Type B pancreatic cell (in vitro differentiated cells): ENCODE data around the gene TFE3. TPM values are rescaled to one million over a fixed set of nuclear protein-coding genes. Genes with fewer than 3 reads are reported as not detected.

Experiments
- DNase-seq: peaks from one replicate; pipeline ENCODE4 v3.0.0; 2021; ENCODE audit warnings: mixed read lengths; ENCODE audit not compliant: unreplicated experiment; ENCODE audit errors: extremely low spot score
- H3K27ac Mint-ChIP-seq: 2 replicates; pipeline ENCODE4 v1.8.0; 2021; ENCODE audit warnings: mild to moderate bottlenecking, mixed read lengths
- H3K27me3 Mint-ChIP-seq: 2 replicates; pipeline ENCODE4 v1.8.0; 2021; ENCODE audit warnings: mixed read lengths
- H3K36me3 Mint-ChIP-seq: 2 replicates; pipeline ENCODE4 v1.8.0; 2021; ENCODE audit warnings: mixed read lengths
- H3K4me1 Mint-ChIP-seq: one replicate; pipeline ENCODE4 v1.8.0; 2021; ENCODE audit warnings: mixed read lengths; ENCODE audit not compliant: unreplicated experiment
- H3K4me3 Mint-ChIP-seq: 2 replicates; pipeline ENCODE4 v1.8.0; 2021; ENCODE audit warnings: mild to moderate bottlenecking, mixed read lengths
- H3K9me3 Mint-ChIP-seq: 2 replicates; pipeline ENCODE4 v1.8.0; 2021; ENCODE audit warnings: mixed read lengths
- total RNA-seq: library from RNA; stranded (reverse); gene quantifications from 2 replicates; pipeline ENCODE4 v1.2.1, GENCODE V29; 2021; ENCODE audit warnings: low replicate concordance
- TF ChIP-seq, protein P1 (sequence below): fragments of 200-600 bp; sonication (generic); conservative IDR thresholded peaks from 2 replicates; pipeline ENCODE4 v1.5.0; 2021; ENCODE audit warnings: antibody characterized with exemption, mild to moderate bottlenecking

The TFE3 gene
- total RNA-seq, 1 donor from 2014 or later: 29.6 TPM

DNA sequence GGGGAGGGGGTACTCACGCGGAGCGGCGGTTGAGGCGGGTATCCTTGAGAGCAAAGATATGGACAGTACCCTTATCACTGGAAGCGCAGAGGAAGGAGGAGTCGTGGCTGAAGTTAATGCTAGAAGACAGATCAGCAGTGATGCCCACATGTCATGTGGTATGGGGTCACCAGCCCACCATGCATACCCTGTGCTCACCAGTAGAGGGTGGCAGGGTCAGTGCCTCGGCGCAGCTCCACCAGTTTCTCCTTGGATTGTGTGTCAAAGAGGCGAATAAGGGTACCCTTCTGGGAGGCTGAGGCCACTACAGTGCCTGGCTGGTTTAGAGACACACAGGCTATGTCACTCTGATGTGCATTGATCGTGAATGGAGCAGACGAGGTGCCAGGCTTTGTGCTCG lies 32.2 kb upstream of the TFE3 start:
- no peak for DNase-seq
- TF ChIP-seq, protein P1, sequence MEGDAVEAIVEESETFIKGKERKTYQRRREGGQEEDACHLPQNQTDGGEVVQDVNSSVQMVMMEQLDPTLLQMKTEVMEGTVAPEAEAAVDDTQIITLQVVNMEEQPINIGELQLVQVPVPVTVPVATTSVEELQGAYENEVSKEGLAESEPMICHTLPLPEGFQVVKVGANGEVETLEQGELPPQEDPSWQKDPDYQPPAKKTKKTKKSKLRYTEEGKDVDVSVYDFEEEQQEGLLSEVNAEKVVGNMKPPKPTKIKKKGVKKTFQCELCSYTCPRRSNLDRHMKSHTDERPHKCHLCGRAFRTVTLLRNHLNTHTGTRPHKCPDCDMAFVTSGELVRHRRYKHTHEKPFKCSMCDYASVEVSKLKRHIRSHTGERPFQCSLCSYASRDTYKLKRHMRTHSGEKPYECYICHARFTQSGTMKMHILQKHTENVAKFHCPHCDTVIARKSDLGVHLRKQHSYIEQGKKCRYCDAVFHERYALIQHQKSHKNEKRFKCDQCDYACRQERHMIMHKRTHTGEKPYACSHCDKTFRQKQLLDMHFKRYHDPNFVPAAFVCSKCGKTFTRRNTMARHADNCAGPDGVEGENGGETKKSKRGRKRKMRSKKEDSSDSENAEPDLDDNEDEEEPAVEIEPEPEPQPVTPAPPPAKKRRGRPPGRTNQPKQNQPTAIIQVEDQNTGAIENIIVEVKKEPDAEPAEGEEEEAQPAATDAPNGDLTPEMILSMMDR: no peak
- Mint-ChIP-seq H3K4me1 (peaks cover 10% of the 10 kb centered on the region), H3K9me3 (no peaks in the 10 kb centered on the region), H3K36me3 (no peaks in the 10 kb centered on the region), H3K27me3 (no peaks in the 10 kb centered on the region), H3K4me3 (no peak overlapping the region), H3K27ac (no peak overlapping the region)

DNA sequence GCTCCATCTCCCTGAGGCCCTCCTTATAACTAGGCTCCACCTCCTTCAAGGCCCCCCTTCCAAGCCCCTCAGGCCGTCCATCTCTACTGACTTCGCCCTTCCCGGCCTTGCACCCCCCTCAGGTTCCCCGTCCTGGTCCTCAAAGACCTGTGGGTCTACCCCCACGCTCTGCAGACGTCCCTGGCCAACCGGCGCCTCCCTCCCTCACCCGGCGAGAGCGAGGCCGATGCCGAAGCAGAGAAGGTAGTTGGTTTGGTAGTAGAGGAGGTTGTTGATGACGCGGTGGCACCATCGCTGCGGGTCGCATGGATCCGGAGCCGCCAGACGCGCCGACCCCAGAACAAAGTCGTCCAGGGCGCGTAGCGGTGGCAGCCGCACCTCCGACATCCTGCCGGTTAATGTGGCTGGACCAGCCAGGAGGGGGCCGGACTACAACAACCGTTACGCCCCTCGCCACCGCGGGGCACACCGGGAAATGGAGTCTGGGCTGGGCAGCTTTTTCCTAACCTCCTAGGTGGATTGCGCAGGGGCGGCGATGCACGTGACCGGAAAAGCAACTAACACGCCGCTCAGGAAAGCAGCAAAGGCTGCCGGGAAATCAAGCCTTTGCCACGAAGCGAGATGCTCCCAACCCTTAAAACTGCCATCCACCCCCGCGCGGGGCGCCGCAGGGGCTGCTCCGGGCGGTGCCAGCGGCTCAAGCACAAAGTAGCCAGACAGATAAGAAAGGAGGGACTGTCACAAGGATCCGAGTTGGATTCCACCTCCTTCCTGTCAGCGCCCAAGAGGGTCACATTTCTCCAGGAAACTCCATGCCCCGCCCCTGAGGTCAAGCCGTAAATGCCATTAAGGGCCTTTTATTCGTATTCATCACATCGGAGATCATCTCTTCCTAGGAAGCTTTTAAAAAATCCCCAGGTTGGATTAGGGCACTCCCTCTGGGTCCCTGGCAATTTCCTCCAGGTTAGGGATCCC lies 30.7 kb upstream of the TFE3 start, which contains the start of gene PRAF2:
TSS of gene PRAF2 (minus strand) at position 402 of the 975 bp plus-strand sequence. CDS start at position 387, 15 bp downstream.
- H3K36me3 Mint-ChIP-seq: no peaks in the 10 kb centered on the region
- TF ChIP-seq, protein P1: no peak

DNA sequence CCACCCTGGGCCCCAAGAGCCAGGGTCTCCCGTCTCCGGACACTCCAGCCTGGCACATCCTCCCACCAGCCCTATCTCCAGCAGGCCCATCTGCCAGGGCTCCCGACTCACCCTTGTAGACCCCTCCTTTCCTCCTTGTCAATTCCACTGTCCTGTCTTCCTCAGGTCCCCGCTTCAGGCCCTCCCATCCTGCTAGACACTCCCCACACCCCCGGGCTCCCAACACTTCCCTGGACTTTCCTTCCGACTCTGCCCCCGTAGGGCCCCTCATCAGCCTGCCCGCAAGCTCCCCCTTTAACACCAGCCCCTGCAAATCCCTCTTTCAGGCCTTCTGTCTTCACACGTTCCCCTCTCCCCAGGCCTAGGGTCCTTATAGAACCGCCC lies 29.5 kb upstream of the TFE3 start:
- no peaks in the 10 kb centered on the region for H3K4me1 Mint-ChIP-seq
- TF ChIP-seq, protein P1: no peak
- no peak overlapping the region for H3K27ac Mint-ChIP-seq
- no peak for DNase-seq
- no peaks in the 10 kb centered on the region for H3K27me3 Mint-ChIP-seq
- H3K4me3 Mint-ChIP-seq: peak overlapping the region; percentile 86
- H3K36me3 Mint-ChIP-seq: no peaks in the 10 kb centered on the region
- H3K9me3 Mint-ChIP-seq: no peaks in the 10 kb centered on the region

More for the DNA sequence above, 30.7 kb upstream of the TFE3 start, which contains the start of gene PRAF2:
- Mint-ChIP-seq H3K9me3 (no peaks in the 10 kb centered on the region), H3K4me3 (peak within 1 kb of the TSS; percentile 86), H3K27ac (peak within 1 kb of the TSS; percentile 63), H3K27me3 (no peaks in the 10 kb centered on the region), H3K4me1 (peaks cover 4% of the 10 kb centered on the region)
- peak; percentile 89 for DNase-seq

DNA sequence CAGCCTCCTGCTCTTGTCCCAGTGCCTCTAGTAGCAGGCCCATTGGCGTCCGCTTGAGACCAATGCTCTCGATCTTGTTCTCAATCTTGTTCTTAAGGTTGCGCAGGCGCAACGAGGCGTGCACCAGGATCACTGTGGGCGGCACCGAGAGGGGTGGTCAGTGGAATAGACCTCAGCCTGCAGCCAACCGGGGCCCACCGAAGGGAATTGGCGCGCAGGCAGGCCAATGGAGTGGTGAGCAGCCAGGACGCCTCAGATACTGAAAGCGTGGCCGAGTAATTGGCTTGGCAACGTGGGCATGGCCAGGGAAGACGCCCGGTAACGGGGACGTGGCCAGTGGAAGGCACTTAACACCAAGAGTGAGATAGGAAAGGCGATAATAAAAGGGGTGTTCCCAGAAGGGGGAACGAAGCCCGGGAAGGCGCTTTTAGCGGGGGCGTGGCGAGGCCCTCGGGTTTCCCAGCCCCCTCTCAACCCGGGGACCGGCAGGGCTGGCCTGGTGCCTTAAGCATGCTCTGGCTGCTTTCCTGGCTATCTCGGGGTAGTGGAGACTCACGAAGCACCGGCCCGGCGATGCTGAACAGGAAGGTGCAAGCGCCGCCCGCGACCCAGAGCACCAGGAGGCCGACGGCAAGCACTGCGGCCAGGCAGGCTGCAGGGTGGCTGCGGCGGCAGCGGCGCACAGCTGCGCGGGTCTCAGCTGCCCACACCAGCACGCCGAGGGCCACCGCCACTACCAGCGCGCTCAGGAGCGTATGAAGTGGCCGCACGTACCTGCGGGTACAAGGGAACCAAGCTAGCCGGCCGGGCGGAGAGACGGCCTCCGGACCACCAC lies 28.9 kb upstream of the TFE3 start:
- DNase-seq: no peak
- Mint-ChIP-seq H3K4me1 (no peaks in the 10 kb centered on the region), H3K27me3 (no peaks in the 10 kb centered on the region), H3K27ac (peak overlapping the region; percentile 50), H3K4me3 (peak overlapping the region; percentile 72), H3K36me3 (no peaks in the 10 kb centered on the region), H3K9me3 (no peaks in the 10 kb centered on the region)
- TF ChIP-seq, protein P1: no peak

DNA sequence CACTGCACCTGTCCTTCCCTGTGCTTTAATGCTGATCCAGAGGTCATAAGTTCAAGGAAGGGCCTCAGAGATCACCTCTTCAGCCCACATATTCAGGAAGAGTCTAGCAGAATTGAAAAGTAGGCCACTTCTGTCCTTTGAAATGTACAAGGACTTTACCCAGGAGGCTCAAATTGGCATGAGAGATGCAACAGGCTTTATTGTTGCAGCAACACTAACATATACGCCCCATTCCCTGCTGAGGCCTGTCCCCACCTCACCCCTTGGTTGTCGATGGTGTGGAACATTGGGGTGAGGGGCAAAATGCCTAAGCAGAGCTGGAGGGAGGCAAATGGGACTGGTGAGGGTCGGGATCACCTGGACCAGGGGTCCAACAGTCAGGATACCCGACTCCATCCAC lies 27.8 kb upstream of the TFE3 start:
- no peaks in the 10 kb centered on the region for H3K36me3 Mint-ChIP-seq
- H3K4me1 Mint-ChIP-seq: no peaks in the 10 kb centered on the region
- H3K27ac Mint-ChIP-seq: peak overlapping the region; percentile 26
- H3K4me3 Mint-ChIP-seq: no peak overlapping the region
- H3K27me3 Mint-ChIP-seq: no peaks in the 10 kb centered on the region
- no peaks in the 10 kb centered on the region for H3K9me3 Mint-ChIP-seq
- TF ChIP-seq, protein P1: no peak
- DNase-seq: no peak
